ENCODE results near the gene TENT4A.

DNA sequence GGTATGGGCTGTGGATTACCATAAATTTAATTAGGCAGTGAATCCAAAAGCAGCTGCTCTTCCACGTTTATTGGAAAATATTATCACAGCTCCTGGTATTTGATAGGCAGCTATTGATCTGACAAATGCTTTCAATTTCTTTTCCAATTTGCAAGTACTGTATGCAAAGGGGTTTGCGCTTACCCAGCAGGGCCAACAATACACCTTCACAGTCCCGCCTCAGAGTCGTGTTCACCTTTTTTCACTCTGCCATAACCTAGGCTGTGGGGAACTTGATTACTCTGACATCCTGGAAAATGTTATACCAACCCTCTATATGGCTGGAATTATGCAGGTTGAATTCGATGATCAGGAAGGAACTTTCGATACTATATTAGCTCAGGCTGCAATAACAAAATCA is 32.3 kb upstream of the TENT4A start:
- TF ChIP-seq, protein P1, sequence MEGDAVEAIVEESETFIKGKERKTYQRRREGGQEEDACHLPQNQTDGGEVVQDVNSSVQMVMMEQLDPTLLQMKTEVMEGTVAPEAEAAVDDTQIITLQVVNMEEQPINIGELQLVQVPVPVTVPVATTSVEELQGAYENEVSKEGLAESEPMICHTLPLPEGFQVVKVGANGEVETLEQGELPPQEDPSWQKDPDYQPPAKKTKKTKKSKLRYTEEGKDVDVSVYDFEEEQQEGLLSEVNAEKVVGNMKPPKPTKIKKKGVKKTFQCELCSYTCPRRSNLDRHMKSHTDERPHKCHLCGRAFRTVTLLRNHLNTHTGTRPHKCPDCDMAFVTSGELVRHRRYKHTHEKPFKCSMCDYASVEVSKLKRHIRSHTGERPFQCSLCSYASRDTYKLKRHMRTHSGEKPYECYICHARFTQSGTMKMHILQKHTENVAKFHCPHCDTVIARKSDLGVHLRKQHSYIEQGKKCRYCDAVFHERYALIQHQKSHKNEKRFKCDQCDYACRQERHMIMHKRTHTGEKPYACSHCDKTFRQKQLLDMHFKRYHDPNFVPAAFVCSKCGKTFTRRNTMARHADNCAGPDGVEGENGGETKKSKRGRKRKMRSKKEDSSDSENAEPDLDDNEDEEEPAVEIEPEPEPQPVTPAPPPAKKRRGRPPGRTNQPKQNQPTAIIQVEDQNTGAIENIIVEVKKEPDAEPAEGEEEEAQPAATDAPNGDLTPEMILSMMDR (conservative IDR thresholded peaks at IDR 0.05): no peak
- TF ChIP-seq ZFX (IDR thresholded peaks at IDR 0.05): no peak

All from C4-2B (cell line).